DMS 273 (cell line): ENCODE results near the gene SNED1.

Source experiments
- DNase-seq: peaks from one replicate; lab custom pipeline; 2025; ENCODE audit not compliant: unreplicated experiment; lab: John Stamatoyannopoulos, UW

SNED1 gene

GRCh38 chr2:241003830-241004564 is 5.6 kb downstream of the SNED1 start:
- DNase-seq = no peak

- no peak for DNase-seq
Observed at GRCh38 chr2:241005569-241005968, 7.2 kb downstream of the SNED1 start.

- DNase-seq = no peak
Observed at GRCh38 chr2:241006412-241006811, 8.0 kb downstream of the SNED1 start.

GRCh38 chr2:241007111-241007510 is 8.7 kb downstream of the SNED1 start:
- DNase-seq = no peak

- no peak for DNase-seq
Observed at GRCh38 chr2:241007880-241008710, 9.7 kb downstream of the SNED1 start.

- no peak for DNase-seq
Observed at GRCh38 chr2:241008711-241009121, 10.3 kb downstream of the SNED1 start.

GRCh38 chr2:241009191-241009590 is 10.8 kb downstream of the SNED1 start:
- DNase-seq = no peak

- DNase-seq = peak; percentile 58
Observed at GRCh38 chr2:241009601-241010530, 11.4 kb downstream of the SNED1 start.

- no peak for DNase-seq
Observed at GRCh38 chr2:241010531-241011295, 12.3 kb downstream of the SNED1 start.

GRCh38 chr2:241011296-241011600 is 12.8 kb downstream of the SNED1 start:
- DNase-seq = no peak

- DNase-seq = no peak
Observed at GRCh38 chr2:241011751-241012510, 13.5 kb downstream of the SNED1 start.

GRCh38 chr2:241014224-241014623 is 15.8 kb downstream of the SNED1 start:
- DNase-seq = no peak

- DNase-seq = no peak
Observed at GRCh38 chr2:241014764-241015163, 16.3 kb downstream of the SNED1 start.

GRCh38 chr2:241015439-241015838 is 17.0 kb downstream of the SNED1 start:
- no peak for DNase-seq

- DNase-seq = no peak
Observed at GRCh38 chr2:241017228-241017940, 19.0 kb downstream of the SNED1 start.

GRCh38 chr2:241018051-241018891 is 19.9 kb downstream of the SNED1 start:
- DNase-seq = no peak

- no peak for DNase-seq
Observed at GRCh38 chr2:241019441-241020139, 21.2 kb downstream of the SNED1 start.

GRCh38 chr2:241020201-241020600 is 21.8 kb downstream of the SNED1 start:
- DNase-seq = no peak
